K562 (cell line): ENCODE results near the gene PHC1. TPM values are rescaled to one million over a fixed set of nuclear protein-coding genes. Genes with fewer than 3 reads are reported as not detected.

Source experiments
- ATAC-seq: fragments of 200-7000 bp; cut with Tn5 transposase; 3 replicates; pipeline ENCODE4 v1.9.1; 2020; ENCODE audit warnings: moderate library complexity
- BruUV-seq: library from RNA; stranded (reverse); fragments of 400-500 nt; replicated peaks from 2 replicates; lab custom pipeline; 2021; lab: Mats Ljungman, UMichigan
- CTCF ChIA-PET: fragments of 300-600 bp; formaldehyde crosslinking; extraction: SDS; loops from one replicate; lab custom pipeline; 2021; ENCODE audit warnings: low intra/inter-chr PET ratio; lab: Yijun Ruan, JAX
- POLR2A ChIA-PET: fragments of 300-600, 350-650 bp; sonication (Branson Sonifier 250); formaldehyde crosslinking; extraction: SDS; loops from one replicate; lab custom pipeline; 2021; ENCODE audit warnings: antibody characterized with exemption, inconsistent platforms; lab: Yijun Ruan, JAX
- DNase-seq, 4 experiments: peaks; one replicate each; pipeline versions ENCODE4 v3.0.0 to v3.0.0-alpha.2; 2011 to 2018; ENCODE audit warnings: low spot score in 3 of 4, mixed read lengths in 3 of 4; ENCODE audit errors: extremely low read depth in 1 of 4
- FAIRE-seq: peaks from 2 replicates; lab custom pipeline; 2011; peaks lifted over from hg19 to GRCh38; lab: Jason Lieb, UNC
- H2AFZ ChIP-seq: 2 replicates; pipeline ENCODE4 v1.6.0; 2011; ENCODE audit warnings: low read depth, low read length, control low read depth, inconsistent platforms
- H3K27ac ChIP-seq: fragments of 200-600 bp; 3 replicates; pipeline ENCODE4 v1.8.0; 2011; ENCODE audit warnings: low read depth, mild to moderate bottlenecking, control low read depth, inconsistent platforms, low read length, moderate library complexity, mixed read lengths; ENCODE audit errors: extremely low read depth
- H3K27me3 ChIP-seq, 2 experiments: fragments of 300-600 bp in 1 of 2; 2 replicates in 1 of 2; 3 replicates in 1 of 2; pipeline versions ENCODE4 v1.6.0 to v1.8.0; 2011; ENCODE audit warnings: inconsistent platforms in 2 of 2, low read length in 2 of 2, mild to moderate bottlenecking in 1 of 2, mixed read lengths in 1 of 2, moderate library complexity in 1 of 2; ENCODE audit not compliant: control insufficient read depth in 2 of 2, insufficient read depth in 2 of 2
- H3K36me3 ChIP-seq: fragments of 300-600 bp; 3 replicates; pipeline ENCODE4 v1.8.0; 2011; ENCODE audit warnings: mild to moderate bottlenecking, low read length, inconsistent platforms; ENCODE audit not compliant: control insufficient read depth, insufficient read depth
- H3K4me1 ChIP-seq, 2 experiments: fragments of 200-600 bp in 1 of 2; replicated peaks in 1 of 2; 2 replicates in 1 of 2; 3 replicates in 1 of 2; pipeline versions ENCODE4 v1.5.1 to v1.8.0; 2011; ENCODE audit warnings: inconsistent platforms in 2 of 2, low read length in 2 of 2, mild to moderate bottlenecking in 1 of 2, mixed read lengths in 1 of 2, moderate library complexity in 1 of 2; ENCODE audit not compliant: control insufficient read depth in 2 of 2, insufficient read depth in 2 of 2
- H3K4me2 ChIP-seq: 2 replicates; pipeline ENCODE4 v1.6.1; 2011; ENCODE audit warnings: low read length, control low read depth, inconsistent platforms, mixed read lengths; ENCODE audit not compliant: insufficient read depth
- H3K4me3 ChIP-seq: fragments of 200-600 bp; sonication (generic), shearing (Covaris generic); 2 replicates; pipeline ENCODE4 v1.5.1; 2016; ENCODE audit warnings: control low read depth, inconsistent platforms
- H3K79me2 ChIP-seq: fragments of 200-600 bp; 3 replicates; pipeline ENCODE4 v1.8.0; 2011; ENCODE audit warnings: low read length, inconsistent platforms; ENCODE audit not compliant: control insufficient read depth, insufficient read depth
- H3K9ac ChIP-seq, 2 experiments: 2 replicates each; pipeline versions ENCODE4 v1.6.0 to v1.6.1; 2011; ENCODE audit warnings: low read depth in 2 of 2, low read length in 2 of 2, control low read depth in 1 of 2, inconsistent platforms in 1 of 2, mild to moderate bottlenecking in 1 of 2, mixed read lengths in 1 of 2; ENCODE audit not compliant: insufficient read depth in 1 of 2
- H3K9me1 ChIP-seq: one replicate; pipeline ENCODE4 v1.6.0; 2011; ENCODE audit warnings: inconsistent platforms, mild to moderate bottlenecking, low read length, moderate library complexity; ENCODE audit not compliant: control insufficient read depth, insufficient read depth
- H3K9me3 ChIP-seq: replicated peaks from 2 replicates; pipeline ENCODE4 v1.5.1; 2011; ENCODE audit warnings: low read depth, low read length, inconsistent platforms; ENCODE audit not compliant: control insufficient read depth, insufficient read depth
- H4K20me1 ChIP-seq: replicated peaks from 2 replicates; pipeline ENCODE4 v1.6.1; 2011; ENCODE audit warnings: low read length, inconsistent platforms, mixed read lengths; ENCODE audit not compliant: control insufficient read depth, insufficient read depth
- BDP1 ChIP-seq: IDR thresholded peaks from 3 replicates; pipeline ENCODE4 v1.6.1; 2011; ENCODE audit not compliant: insufficient read length, insufficient read depth
- HIVEP1 ChIP-seq: fragments of 250-450 bp; sonication (Bioruptor Pico); IDR thresholded peaks from 2 replicates; pipeline ENCODE4 v1.4.0; 2020; ENCODE audit warnings: mild to moderate bottlenecking
- NCOR1 ChIP-seq: fragments of 450-650 bp; IDR thresholded peaks from 2 replicates; pipeline ENCODE4 v1.6.1; 2016; ENCODE audit warnings: mild to moderate bottlenecking, moderate library complexity
- NKRF ChIP-seq: fragments of 450-650 bp; IDR thresholded peaks from 2 replicates; pipeline ENCODE4 v1.6.1; 2016; ENCODE audit warnings: borderline replicate concordance
- TRIM28 ChIP-seq: fragments of 450-650 bp; IDR thresholded peaks from 2 replicates; pipeline ENCODE4 v1.6.1; 2017
- WHSC1 ChIP-seq: IDR thresholded peaks from one replicate; pipeline ENCODE4 v1.6.1; 2012; ENCODE audit warnings: low read length, control low read depth, inconsistent platforms
- WGBS: fragments of 100-300 bp; shearing (Covaris generic); methylation state at CpG from one replicate; pipeline ENCODE4 v1.1.6; 2016; ENCODE audit warnings: low coverage, mixed read lengths; ENCODE audit not compliant: insufficient coverage; ENCODE audit errors: missing lambda C conversion rate; 5-methylcytosine and 5-hydroxymethylcytosine counted together
- in situ Hi-C: fragments of 300-500 bp; cut with MboI; formaldehyde crosslinking; loops from 4 replicates; pipeline ENCODE4 v1.15.0; 2018; ENCODE audit warnings: inconsistent platforms, mixed read lengths
- intact Hi-C: fragments of 100-400 bp; cut with micrococcal nuclease; formaldehyde crosslinking; loops from 2 replicates; pipeline ENCODE4 v1.14.2; 2022
- polyA plus RNA-seq, 8 experiments: library from polyadenylated mRNA; depleted of rRNA in 4 of 8; stranded (reverse) in 5 of 8; unstranded in 3 of 8; fragments of >200 nt; fragmentation: Nextera tagmentation in 2 of 8; fragmentation: Illumina TruSeq in 1 of 8; extraction: Ambion mirVana in 2 of 8; extraction: Trizol in 1 of 8; gene quantifications; 2 replicates each; pipeline versions ENCODE4 v1.2.1 to v1.2.3, GENCODE V29; 2011 to 2014; ENCODE audit warnings: inconsistent platforms in 1 of 8, missing spikeins in 1 of 8
- total RNA-seq, 7 experiments: library from RNA; depleted of rRNA in 6 of 7; stranded (reverse); fragments of >200 nt in 6 of 7; fragmentation: Illumina TruSeq in 2 of 7; extraction: Trizol in 2 of 7; gene quantifications; 2 replicates each; pipeline versions ENCODE4 v1.2.1 to v1.2.3, GENCODE V29; 2011 to 2021; ENCODE audit warnings: low replicate concordance in 1 of 7

PHC1 gene
- total and polyA plus RNA-seq, 9 of the 15 experiments (the other 6 are each of a cell fraction or from before 2014, with no cell fraction given) = 1.9 to 13.7 (median 6.9) TPM

- TF ChIP-seq WHSC1 = no peak
- no peak for TF ChIP-seq TRIM28
- TF ChIP-seq, all 486 proteins: peak for 0
These were observed 1.4 kb upstream of the PHC1 start (continued) for GRCh38 chr12:8912914-8913313.

GRCh38 chr12:8913702-8914032, 642 bp upstream of the PHC1 start:
- Histone ChIP-seq H3K9me1 (no peaks in the 10 kb centered on the region), H3K27me3 (no peaks in the 10 kb centered on the region), H3K4me2 (peak overlapping the region; percentile 76), H3K27ac (peak overlapping the region; percentile 57; the same call in 2 of the 3 replicates), H3K4me1 (peaks cover 6 to 23% of the 10 kb centered on the region in 2 experiments; a peak in 4 of 5 replicates), H3K79me2 (peaks cover 7% of the 10 kb centered on the region; the same call in 2 of the 3 replicates), H3K36me3 (no peaks in the 10 kb centered on the region), H3K9me3 (no peaks in the 10 kb centered on the region), H2AFZ (peak overlapping the region; percentile 98), H3K4me3 (peak overlapping the region; percentile 55), H3K9ac (peak overlapping the region; percentile 66 to 68; a peak in 3 of 4 replicates), H4K20me1 (no peaks in the 10 kb centered on the region)
- no peak for DNase-seq
- 49% methylated on average over 6 of the region's 6 CpGs for WGBS
- no peak for FAIRE-seq
- intact Hi-C loops (no loop called here), in situ Hi-C loops (no loop called here)
- ChIA-PET POLR2A (interaction anchor here (0.6 kb wide), 1 partner anchor 23 kb away, joined by 3 read pairs; no protein-coding TSS in a partner anchor), CTCF (no interaction called here)
- BruUV-seq = TSS peak; percentile 76
- ATAC-seq = no peak
- TF ChIP-seq BDP1 (no peak), NCOR1 (no peak), NKRF (0 out of 2 replicates have a peak, but pooled peaks have one; percentile 43), HIVEP1 (CRISPR knock-in tag) (no peak)
- TF ChIP-seq, all 486 proteins: peak for 1
